Subcutaneous adipose tissue (tissue), 4 donors: ENCODE results near the gene RUFY1. TPM values are rescaled to one million over a fixed set of nuclear protein-coding genes. Genes with fewer than 3 reads are reported as not detected.

Experiments
- total RNA-seq, 4 donors: library from RNA; depleted of rRNA; stranded (reverse); fragments of >200 nt; gene quantifications; one replicate each; pipeline ENCODE4 v1.1.0, GENCODE V29; 2016
- TF ChIP-seq, protein P1 (sequence below): fragments of 450-650 bp; IDR thresholded peaks from one replicate; pipeline ENCODE4 v1.5.1; 2016; ENCODE audit warnings: low read depth, mild to moderate bottlenecking, control low read depth, antibody characterized with exemption, moderate library complexity

The RUFY1 gene
- total RNA-seq, 4 donors from 2014 or later = 42.2 to 63.0 (median 55.8) TPM

DNA sequence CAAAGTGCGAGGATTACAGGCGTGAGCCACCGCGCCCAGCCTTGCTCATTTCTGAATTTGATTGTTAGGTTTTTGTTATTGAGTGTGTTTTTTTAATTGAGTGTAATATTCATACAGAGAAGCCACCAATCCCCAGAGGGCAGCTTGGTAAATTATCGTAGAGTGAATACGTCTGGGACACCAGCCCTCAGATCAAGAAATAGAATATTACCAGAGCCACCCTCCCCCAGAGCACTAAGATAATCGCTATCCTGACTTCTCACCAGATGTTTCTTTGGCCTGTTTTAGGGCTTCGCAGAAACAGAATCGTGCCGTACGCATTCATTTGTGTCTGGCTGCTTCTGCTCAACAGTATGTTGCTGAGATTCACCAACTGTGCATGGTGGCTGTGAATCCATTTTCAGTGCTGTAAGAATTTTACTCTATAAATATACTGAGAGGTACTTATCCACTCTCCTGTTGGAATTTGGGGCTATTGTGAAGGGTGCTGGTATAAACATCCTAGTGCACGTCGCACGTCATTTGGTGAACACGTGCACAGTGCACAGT lies 37.8 kb upstream of the RUFY1 start:
- TF ChIP-seq, protein P1, sequence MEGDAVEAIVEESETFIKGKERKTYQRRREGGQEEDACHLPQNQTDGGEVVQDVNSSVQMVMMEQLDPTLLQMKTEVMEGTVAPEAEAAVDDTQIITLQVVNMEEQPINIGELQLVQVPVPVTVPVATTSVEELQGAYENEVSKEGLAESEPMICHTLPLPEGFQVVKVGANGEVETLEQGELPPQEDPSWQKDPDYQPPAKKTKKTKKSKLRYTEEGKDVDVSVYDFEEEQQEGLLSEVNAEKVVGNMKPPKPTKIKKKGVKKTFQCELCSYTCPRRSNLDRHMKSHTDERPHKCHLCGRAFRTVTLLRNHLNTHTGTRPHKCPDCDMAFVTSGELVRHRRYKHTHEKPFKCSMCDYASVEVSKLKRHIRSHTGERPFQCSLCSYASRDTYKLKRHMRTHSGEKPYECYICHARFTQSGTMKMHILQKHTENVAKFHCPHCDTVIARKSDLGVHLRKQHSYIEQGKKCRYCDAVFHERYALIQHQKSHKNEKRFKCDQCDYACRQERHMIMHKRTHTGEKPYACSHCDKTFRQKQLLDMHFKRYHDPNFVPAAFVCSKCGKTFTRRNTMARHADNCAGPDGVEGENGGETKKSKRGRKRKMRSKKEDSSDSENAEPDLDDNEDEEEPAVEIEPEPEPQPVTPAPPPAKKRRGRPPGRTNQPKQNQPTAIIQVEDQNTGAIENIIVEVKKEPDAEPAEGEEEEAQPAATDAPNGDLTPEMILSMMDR = no peak

DNA sequence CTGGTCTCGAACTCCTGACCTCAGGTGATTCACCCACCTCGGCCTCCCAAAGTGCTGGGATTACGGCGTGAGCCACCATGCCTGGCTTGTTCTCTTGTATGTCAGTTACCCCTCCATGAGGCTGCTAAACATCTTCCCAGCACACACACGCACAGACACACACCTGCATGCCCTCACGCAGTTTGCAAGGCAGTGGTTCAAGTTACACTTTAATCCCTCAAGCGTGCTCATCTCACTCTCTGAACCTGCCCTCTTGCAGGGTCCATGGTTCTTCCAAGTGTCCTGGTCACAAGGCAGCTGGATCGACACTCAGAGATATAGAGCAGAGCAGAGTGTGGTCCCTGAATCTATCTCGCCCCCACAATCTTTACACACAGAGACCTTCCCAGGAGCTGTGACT lies 34.1 kb upstream of the RUFY1 start:
- TF ChIP-seq, protein P1 = no peak

DNA sequence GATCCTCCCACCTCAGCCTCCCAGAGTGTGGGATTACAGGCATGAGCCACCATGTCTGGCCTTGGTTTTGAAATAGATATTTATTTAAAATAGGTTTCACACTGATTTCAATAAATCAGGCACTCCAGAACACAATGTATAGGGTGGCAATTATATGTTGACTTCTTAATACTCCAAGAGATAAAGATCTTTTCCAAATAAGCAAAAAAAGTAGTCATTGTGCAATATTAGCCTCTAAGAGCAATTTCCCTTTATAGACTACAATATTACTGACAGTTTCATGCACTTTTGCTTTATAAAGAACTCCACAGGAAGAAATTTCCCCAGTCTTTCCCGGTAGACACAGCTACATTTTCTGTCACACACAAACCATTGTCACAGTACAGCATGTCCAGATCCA lies 23.4 kb upstream of the RUFY1 start:
- TF ChIP-seq, protein P1 = no peak

DNA sequence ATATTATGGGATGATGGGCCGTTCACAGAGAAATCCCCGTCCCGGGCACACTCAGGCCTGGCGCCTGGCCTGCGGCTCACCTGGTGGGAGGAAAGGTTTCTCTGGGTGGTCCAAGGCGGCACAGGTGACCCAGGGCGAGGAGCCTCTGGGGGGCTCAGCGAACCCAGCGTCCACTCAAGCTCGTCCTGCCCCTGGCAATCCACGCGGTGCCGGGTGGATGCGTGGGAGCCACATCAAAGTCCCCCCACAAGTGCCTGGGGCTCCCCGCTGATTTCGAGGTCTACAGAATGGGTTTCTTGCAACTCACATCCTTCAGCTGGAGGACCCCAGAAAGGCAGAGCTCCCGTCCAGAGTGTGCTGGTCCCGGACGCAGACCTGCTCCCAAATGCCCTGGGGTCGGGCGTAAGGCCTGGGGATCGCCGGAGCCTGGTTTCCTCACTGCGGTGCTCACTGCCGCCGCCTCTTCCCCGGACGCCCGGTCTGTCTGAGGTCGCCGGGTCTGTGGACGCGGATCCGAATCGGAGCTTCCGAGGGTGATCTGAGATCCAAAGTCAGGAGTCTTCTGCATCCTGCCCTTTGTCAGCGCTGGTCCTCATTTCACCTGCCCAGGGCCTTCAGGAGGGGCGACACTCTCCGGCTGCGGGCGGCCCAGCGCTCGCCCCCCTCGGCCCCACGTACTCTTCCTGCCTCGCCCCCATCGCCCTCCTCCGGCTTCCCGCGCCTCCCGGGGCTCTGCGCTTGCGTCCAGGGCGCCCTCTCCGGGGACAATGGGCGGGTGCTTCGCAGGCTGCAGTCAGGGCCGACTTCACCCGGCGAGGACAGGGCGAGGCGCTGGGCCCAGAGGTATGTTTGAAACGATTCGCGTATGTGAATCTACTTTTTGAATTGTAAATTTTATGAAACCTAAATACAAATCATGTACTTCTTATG lies 20.0 kb upstream of the RUFY1 start:
- TF ChIP-seq, protein P1 = no peak

DNA sequence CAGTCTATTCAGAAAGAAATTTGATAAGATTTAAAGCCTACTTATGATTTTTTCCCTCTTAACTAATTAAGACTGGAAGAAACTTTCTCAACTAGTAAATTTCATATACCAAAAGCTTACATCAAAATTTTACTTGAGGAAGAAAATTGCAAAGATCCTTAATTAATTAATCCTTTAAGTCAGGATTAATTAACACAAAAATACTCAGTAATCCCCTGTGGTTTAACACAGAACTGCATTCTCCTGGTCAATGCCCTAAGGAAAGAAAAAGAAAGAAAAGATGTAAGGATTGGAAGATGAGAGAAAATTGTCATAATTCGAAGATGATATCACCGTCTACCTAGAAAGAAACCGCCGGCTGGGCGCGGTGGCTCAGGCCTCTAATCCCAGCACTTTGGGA lies 17.3 kb upstream of the RUFY1 start:
- TF ChIP-seq, protein P1 = no peak

DNA sequence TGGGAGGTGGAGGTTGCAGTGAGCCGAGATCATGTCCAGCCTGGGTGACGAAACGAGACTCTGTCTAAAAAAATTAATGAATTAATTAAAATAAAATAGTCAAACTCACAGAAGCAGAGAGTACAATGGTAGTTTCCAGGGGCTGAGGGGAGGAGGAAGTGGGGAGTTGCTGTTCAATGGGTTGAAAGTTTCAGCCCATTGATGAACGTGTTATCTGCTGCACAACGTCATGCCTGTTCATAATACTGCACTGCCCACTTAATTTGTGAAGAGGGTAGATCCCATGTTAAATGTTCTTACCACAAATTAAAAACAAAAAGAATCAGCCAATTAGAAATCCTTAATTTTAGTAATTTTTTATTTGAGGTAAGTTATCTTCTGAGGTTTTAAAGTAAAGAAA lies 16.4 kb upstream of the RUFY1 start:
- TF ChIP-seq, protein P1 = no peak

DNA sequence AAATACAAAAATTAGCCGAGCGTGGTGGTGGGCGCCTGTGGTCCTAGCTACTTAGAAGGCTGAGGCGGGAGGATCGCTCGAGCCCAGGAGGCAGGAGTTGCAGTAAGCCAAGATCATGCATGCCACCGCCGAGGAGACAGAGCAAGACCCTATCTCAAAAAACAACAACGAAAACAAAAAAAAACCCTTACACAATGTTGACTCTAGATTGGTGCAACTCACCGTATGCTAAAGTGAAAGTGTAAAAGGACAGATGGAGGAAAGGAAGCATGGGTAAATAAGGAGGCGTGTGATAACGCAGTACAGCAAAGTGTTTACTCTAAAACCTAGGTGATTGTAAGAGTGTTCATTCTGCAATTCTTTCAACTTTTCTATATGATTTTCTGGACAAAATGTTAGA lies 15.9 kb upstream of the RUFY1 start:
- TF ChIP-seq, protein P1 = no peak
